DOHH2 (cell line): Measurements from ENCODE around the gene PRKD2.

Experiments used
- EZH2phosphoT487 ChIP-seq: fragments of 200-600 bp; sonication (generic); IDR thresholded peaks from 2 replicates; pipeline ENCODE4 v1.6.1; 2017; ENCODE audit warnings: borderline replicate concordance, mild to moderate bottlenecking, antibody characterized with exemption, low read length, moderate library complexity, mixed read lengths
- TF ChIP-seq, protein P1 (sequence below): fragments of 200-600 bp; sonication (generic); IDR thresholded peaks from one replicate; pipeline ENCODE4 v1.5.1; 2014; ENCODE audit warnings: antibody characterized with exemption, mild to moderate bottlenecking, low read depth, low read length; ENCODE audit not compliant: poor library complexity, severe bottlenecking

DNA sequence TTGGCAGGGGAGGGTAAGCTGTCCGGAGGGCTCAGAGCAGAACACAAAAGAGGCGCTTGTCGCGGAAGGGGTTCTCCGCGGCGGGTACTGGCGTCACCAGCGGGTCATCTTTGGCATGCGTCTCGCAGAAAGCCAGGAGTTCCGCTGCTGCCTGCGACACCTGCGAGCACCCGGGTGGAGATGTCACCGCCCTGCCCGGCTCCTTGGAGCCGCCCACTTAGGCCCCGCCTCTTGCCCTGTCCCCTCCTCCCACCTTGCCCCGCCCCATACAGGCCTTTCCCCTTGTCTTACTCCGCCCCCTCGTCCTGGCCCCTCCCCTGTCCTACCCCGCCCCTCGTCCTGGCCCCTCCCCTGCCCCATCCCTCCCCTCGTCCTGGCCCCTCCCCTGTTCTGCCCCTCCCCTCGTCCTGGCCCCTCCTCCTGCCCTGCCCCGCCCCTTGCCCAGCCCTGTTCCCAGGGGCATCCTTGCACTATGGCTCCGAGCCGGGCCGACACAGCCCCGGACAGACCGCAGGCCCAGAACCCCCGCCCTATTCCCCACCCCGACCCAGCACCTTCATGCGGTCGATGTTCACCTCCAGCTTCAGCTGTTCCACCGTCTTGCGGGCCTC lies 82.8 kb downstream of the PRKD2 start:
- TF ChIP-seq, protein P1, sequence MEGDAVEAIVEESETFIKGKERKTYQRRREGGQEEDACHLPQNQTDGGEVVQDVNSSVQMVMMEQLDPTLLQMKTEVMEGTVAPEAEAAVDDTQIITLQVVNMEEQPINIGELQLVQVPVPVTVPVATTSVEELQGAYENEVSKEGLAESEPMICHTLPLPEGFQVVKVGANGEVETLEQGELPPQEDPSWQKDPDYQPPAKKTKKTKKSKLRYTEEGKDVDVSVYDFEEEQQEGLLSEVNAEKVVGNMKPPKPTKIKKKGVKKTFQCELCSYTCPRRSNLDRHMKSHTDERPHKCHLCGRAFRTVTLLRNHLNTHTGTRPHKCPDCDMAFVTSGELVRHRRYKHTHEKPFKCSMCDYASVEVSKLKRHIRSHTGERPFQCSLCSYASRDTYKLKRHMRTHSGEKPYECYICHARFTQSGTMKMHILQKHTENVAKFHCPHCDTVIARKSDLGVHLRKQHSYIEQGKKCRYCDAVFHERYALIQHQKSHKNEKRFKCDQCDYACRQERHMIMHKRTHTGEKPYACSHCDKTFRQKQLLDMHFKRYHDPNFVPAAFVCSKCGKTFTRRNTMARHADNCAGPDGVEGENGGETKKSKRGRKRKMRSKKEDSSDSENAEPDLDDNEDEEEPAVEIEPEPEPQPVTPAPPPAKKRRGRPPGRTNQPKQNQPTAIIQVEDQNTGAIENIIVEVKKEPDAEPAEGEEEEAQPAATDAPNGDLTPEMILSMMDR: no peak
- no peak for TF ChIP-seq EZH2phosphoT487
